Fibroblast of gingiva (primary cell): Measurements from ENCODE around the gene GPRC5A.

ENCODE experiments used
- DNase-seq: peaks from one replicate; pipeline ENCODE4 v3.0.0-alpha.2; 2011; ENCODE audit warnings: low read depth

GPRC5A gene

GRCh38 chr12:12885096-12885792, 6.1 kb upstream of the GPRC5A start:
- DNase-seq: no peak

GRCh38 chr12:12887471-12887870, 3.9 kb upstream of the GPRC5A start:
- DNase-seq: no peak

- no peak for DNase-seq
Measured at GRCh38 chr12:12889701-12890100, 1.7 kb upstream of the GPRC5A start.

GRCh38 chr12:12890543-12891079, 751 bp upstream of the GPRC5A start:
- peak; percentile 6 for DNase-seq

- DNase-seq: no peak
Measured at GRCh38 chr12:12891881-12892355, 556 bp downstream of the GPRC5A start.

- no peak for DNase-seq
Measured at GRCh38 chr12:12892681-12893141, 1.3 kb downstream of the GPRC5A start.

- no peak for DNase-seq
Measured at GRCh38 chr12:12893438-12893837, 2.1 kb downstream of the GPRC5A start.

GRCh38 chr12:12896260-12896659, 4.9 kb downstream of the GPRC5A start:
- DNase-seq: peak; percentile 50

- no peak for DNase-seq
Measured at GRCh38 chr12:12897302-12897701, 5.9 kb downstream of the GPRC5A start.

- no peak for DNase-seq
Measured at GRCh38 chr12:12898136-12898717, 6.9 kb downstream of the GPRC5A start.

- no peak for DNase-seq
Measured at GRCh38 chr12:12898911-12899511, 7.6 kb downstream of the GPRC5A start.

- DNase-seq: peak; percentile 91
Measured at GRCh38 chr12:12899530-12900380, 8.4 kb downstream of the GPRC5A start.

GRCh38 chr12:12900786-12901157, 9.4 kb downstream of the GPRC5A start:
- DNase-seq: no peak

GRCh38 chr12:12901158-12901791, 9.9 kb downstream of the GPRC5A start:
- peak; percentile 77 for DNase-seq

GRCh38 chr12:12902036-12902435, 10.7 kb downstream of the GPRC5A start:
- DNase-seq: no peak

GRCh38 chr12:12903642-12904609, 12.6 kb downstream of the GPRC5A start:
- DNase-seq: no peak

GRCh38 chr12:12907552-12907951, 16.2 kb downstream of the GPRC5A start:
- no peak for DNase-seq

- DNase-seq: no peak
Measured at GRCh38 chr12:12908252-12908651, 16.9 kb downstream of the GPRC5A start.

- DNase-seq: no peak
Measured at GRCh38 chr12:12908711-12909110, 17.3 kb downstream of the GPRC5A start.

GRCh38 chr12:12909228-12909994, 18.0 kb downstream of the GPRC5A start:
- DNase-seq: no peak
